ENCODE measurements around the gene PCDHGA1. TPM values are rescaled to one million over a fixed set of nuclear protein-coding genes. Genes with fewer than 3 reads are reported as not detected.
"Not testable (repeated sequence)": the region's sequence is repeated elsewhere in the genome, so short reads cannot be mapped to it uniquely, and the experiment has no call there.

The PCDHGA1 gene
- total and polyA plus RNA-seq, 2 experiments from 2014 or later = 1.2 to 1.7 TPM

DNA sequence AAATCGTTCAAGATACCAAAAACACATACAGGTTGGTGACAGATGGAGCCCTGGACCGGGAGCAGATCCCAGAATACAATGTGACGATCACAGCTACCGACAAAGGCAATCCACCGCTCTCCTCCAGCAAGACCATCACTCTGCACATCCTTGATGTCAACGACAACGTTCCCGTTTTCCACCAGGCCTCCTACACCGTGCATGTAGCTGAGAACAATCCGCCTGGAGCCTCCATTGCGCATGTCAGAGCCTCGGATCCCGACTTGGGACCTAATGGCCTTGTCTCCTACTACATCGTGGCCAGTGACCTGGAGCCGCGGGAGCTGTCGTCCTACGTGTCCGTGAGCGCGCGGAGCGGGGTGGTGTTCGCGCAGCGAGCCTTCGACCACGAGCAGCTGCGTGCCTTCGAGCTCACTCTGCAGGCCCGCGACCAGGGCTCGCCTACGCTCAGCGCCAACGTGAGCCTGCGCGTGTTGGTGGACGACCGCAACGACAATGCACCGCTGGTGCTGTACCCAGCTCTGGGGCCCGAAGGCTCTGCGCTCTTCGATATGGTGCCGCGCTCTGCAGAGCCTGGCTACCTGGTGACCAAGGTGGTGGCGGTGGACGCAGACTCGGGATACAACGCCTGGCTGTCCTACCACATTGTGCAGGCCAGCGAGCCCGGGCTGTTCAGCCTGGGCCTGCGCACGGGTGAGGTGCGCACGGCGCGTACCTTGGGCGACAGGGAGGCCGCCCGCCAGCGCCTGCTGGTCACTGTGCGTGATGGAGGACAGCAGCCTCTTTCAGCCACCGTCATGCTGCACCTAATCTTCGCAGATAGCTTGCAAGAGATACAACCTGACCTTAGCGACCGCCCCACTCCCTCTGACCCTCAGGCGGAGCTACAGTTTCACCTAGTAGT lies 41.5 kb downstream of the PCDHGA1 start:
- no peaks in the 10 kb centered on the region for H3K27me3 ChIP-seq
- no peaks in the 10 kb centered on the region for H3K4me1 ChIP-seq (ENCODE audit: low read depth)
- no peaks in the 10 kb centered on the region for H3K9me3 ChIP-seq (ENCODE audit: low read depth)
- H3K27ac ChIP-seq = no peak overlapping the region
- TF ChIP-seq, protein P1, sequence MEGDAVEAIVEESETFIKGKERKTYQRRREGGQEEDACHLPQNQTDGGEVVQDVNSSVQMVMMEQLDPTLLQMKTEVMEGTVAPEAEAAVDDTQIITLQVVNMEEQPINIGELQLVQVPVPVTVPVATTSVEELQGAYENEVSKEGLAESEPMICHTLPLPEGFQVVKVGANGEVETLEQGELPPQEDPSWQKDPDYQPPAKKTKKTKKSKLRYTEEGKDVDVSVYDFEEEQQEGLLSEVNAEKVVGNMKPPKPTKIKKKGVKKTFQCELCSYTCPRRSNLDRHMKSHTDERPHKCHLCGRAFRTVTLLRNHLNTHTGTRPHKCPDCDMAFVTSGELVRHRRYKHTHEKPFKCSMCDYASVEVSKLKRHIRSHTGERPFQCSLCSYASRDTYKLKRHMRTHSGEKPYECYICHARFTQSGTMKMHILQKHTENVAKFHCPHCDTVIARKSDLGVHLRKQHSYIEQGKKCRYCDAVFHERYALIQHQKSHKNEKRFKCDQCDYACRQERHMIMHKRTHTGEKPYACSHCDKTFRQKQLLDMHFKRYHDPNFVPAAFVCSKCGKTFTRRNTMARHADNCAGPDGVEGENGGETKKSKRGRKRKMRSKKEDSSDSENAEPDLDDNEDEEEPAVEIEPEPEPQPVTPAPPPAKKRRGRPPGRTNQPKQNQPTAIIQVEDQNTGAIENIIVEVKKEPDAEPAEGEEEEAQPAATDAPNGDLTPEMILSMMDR (IDR thresholded peaks at IDR 0.05; ENCODE audit: low read depth, low read length) = no peak
- no peak overlapping the region for H3K4me3 ChIP-seq
- no peaks in the 10 kb centered on the region for H3K36me3 ChIP-seq
- no peak for DNase-seq (ENCODE audit: low read depth in 1 of 2, low spot score in 1 of 2)

DNA sequence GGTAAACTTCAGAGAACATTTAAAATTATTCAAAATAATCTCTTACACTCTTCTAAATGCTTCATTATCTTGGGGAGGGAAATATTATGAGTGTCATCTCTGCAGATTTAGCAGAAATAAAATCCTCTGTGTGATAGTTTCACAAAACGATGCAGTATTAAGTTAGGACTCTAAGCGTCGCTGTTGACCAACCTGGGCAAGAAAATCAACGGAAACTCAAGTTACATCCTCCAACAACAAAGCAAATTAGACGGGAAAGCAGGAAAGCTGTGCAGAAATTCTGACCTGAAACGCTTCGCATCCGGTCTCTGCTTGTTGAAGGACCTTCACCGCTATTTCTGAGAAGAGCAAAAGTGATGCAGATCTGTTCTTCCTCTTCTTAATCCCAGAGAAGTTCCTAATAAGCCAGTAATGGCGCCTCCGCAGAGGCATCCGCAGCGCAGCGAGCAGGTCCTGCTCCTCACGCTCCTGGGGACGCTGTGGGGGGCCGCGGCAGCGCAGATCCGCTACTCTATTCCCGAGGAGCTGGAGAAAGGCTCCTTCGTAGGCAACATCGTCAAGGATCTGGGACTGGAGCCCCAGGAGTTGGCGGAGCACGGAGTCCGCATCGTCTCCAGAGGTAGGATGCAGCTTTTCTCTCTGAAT lies 43.5 kb downstream of the PCDHGA1 start, which contains the start of gene PCDHGA6:
Gene PCDHGA6, plus strand, starts transcription at position 219 of the 645 bp plus-strand sequence. Its CDS starts 193 bp downstream, at position 412.
- Histone ChIP-seq H3K27me3 (no peaks in the 10 kb centered on the region), H3K36me3 (no peaks in the 10 kb centered on the region), H3K4me3 (no peak within 1 kb of the TSS), H3K27ac (no peak within 1 kb of the TSS), H3K4me1 (ENCODE audit: low read depth) (no peaks in the 10 kb centered on the region), H3K9me3 (ENCODE audit: low read depth) (no peaks in the 10 kb centered on the region)
- TF ChIP-seq, protein P1 (IDR thresholded peaks at IDR 0.05; ENCODE audit: low read depth, low read length) = peak; percentile 43
- DNase-seq (ENCODE audit: low read depth in 1 of 2, low spot score in 1 of 2) = peak in 1 of 2 donors; percentile 31

DNA sequence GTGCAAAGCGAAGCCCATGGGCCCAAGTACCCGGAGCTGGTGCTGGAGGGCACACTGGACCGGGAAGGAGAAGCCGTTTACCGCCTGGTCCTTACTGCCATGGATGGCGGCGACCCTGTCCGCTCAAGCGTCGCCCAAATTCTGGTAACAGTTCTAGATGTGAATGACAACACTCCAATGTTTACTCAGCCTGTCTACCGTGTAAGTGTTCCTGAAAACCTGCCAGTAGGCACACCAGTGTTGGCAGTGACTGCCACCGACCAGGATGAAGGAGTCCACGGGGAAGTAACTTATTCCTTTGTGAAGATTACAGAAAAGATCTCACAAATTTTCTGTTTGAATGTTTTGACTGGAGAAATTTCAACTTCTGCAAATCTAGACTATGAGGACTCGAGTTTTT lies 44.3 kb downstream of the PCDHGA1 start:
- TF ChIP-seq, protein P1 (IDR thresholded peaks at IDR 0.05; ENCODE audit: low read depth, low read length) = no peak
- no peaks in the 10 kb centered on the region for H3K36me3 ChIP-seq
- no peaks in the 10 kb centered on the region for H3K9me3 ChIP-seq (ENCODE audit: low read depth)
- no peaks in the 10 kb centered on the region for H3K4me1 ChIP-seq (ENCODE audit: low read depth)
- no peak overlapping the region for H3K27ac ChIP-seq
- no peak for DNase-seq (ENCODE audit: low read depth in 1 of 2, low spot score in 1 of 2)
- no peak overlapping the region for H3K4me3 ChIP-seq
- no peaks in the 10 kb centered on the region for H3K27me3 ChIP-seq

DNA sequence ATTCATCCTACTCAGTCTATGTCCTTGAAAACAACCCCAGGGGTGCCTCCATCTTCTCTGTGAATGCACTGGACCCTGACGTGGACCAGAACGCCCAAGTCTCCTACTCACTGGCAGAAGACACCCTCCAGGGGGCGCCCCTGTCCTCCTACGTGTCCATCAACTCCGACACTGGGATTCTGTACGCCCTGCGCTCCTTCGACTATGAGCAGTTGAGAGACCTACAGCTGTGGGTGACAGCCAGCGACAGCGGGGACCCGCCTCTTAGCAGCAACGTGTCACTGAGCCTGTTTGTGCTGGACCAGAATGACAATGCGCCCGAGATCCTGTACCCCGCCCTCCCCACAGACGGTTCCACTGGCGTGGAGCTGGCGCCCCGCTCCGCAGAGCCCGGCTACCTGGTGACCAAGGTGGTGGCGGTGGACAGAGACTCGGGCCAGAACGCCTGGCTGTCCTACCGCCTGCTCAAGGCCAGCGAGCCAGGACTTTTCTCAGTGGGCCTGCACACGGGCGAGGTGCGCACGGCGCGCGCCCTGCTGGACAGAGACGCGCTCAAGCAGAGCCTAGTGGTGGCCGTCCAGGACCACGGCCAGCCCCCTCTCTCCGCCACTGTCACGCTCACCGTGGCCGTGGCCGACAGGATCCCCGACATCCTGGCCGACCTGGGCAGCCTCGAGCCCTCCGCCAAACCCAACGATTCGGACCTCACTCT lies 45.3 kb downstream of the PCDHGA1 start:
- not testable (repeated sequence) for DNase-seq (ENCODE audit: low read depth in 1 of 2, low spot score in 1 of 2); H3K27me3 ChIP-seq; H3K9me3 ChIP-seq (ENCODE audit: low read depth); H3K27ac ChIP-seq; H3K4me1 ChIP-seq (ENCODE audit: low read depth); H3K36me3 ChIP-seq; H3K4me3 ChIP-seq

DNA sequence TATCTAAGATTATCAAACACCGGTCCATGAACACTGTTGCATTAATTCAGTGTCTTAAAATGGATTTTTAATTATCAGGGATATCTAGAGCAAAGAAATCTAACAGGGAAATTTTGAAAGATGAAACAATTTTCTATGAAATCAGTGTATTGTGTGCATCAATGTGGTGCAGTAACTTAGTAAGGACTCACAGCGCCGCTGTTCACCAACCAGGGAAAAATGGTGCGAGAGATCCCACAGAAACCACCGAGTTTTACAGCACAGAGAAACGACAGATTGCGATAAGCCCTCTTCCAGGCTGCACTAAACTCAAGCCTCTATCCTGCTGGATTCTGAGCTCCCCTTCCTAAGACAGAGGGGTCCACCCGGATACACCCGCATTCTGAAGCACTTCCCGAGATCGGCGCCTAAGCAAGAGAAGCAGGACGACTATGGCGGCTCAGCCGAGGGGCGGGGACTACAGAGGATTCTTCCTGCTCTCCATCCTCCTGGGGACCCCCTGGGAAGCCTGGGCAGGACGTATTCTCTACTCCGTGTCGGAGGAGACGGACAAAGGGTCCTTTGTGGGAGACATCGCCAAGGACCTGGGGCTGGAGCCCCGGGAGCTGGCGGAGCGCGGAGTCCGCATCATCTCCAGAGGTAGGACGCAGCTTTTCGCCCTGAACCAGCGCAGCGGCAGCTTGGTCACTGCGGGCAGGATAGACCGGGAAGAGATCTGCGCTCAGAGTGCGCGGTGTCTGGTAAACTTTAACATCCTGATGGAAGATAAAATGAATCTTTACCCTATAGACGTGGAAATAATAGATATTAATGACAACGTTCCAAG lies 52.4 kb downstream of the PCDHGA1 start, which contains the start of gene PCDHGA7:
Gene PCDHGA7, plus strand, starts transcription at position 274 of the 826 bp plus-strand sequence. Its CDS starts 158 bp downstream, at position 432.
- Histone ChIP-seq H3K27ac (no peak within 1 kb of the TSS), H3K4me1 (ENCODE audit: low read depth) (no peaks in the 10 kb centered on the region), H3K36me3 (no peaks in the 10 kb centered on the region), H3K4me3 (no peak within 1 kb of the TSS), H3K27me3 (no peaks in the 10 kb centered on the region), H3K9me3 (ENCODE audit: low read depth) (no peaks in the 10 kb centered on the region)
- peak in 1 of 2 donors; percentile 38 for DNase-seq (ENCODE audit: low read depth in 1 of 2, low spot score in 1 of 2)
- TF ChIP-seq, protein P1 (IDR thresholded peaks at IDR 0.05; ENCODE audit: low read depth, low read length) = peak; percentile 33

Measured in cardiac muscle cell (in vitro differentiated cells and primary cell).